GM18868 (cell line): Measurements from ENCODE around the gene HBM.
"Not testable (repeated sequence)": the region's sequence is repeated elsewhere in the genome, so short reads cannot be mapped to it uniquely, and the experiment has no call there.

Experiments
- ATAC-seq: cut with Tn5 transposase; IDR thresholded peaks from one replicate; pipeline ENCODE4 v1.9.1; 2021; ENCODE audit warnings: mild to moderate bottlenecking, moderate library complexity; ENCODE audit not compliant: unreplicated experiment

HBM gene

GRCh38 chr16:144797-145252, 21.0 kb upstream of the HBM start:
- ATAC-seq, result no peak

DNA sequence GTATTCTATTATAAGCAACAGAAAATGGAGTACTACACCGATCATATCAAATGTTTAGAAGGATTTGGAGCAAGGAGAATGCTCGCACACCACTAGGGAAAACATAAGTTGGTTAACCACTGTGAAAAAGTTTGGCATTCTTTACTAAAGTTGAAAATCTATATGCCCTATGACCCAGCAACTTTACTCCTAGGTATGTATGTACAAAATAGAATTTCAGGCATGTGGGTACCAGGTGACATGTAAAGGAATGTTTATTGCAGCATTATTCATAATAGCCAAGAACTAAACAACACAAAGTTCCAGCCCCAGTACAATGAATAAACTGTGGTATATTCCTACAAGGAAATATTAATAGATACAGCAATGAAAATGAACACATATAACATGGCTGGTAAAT, 19.1 kb upstream of the HBM start:
- ATAC-seq, result no peak

GRCh38 chr16:149024-149660, 16.6 kb upstream of the HBM start:
- ATAC-seq, result no peak

- ATAC-seq, result no peak
These were observed 13.3 kb upstream of the HBM start, which contains the start of gene HBZ for GRCh38 chr16:152141-153128. TSS of gene HBZ (plus strand) at chr16:152644. CDS start at chr16:152910, 266 bp downstream.

GRCh38 chr16:153129-153521, 12.7 kb upstream of the HBM start:
- not testable (repeated sequence) for ATAC-seq

- ATAC-seq, result not testable (repeated sequence)
These were observed 12.1 kb upstream of the HBM start for GRCh38 chr16:153550-154216.

DNA sequence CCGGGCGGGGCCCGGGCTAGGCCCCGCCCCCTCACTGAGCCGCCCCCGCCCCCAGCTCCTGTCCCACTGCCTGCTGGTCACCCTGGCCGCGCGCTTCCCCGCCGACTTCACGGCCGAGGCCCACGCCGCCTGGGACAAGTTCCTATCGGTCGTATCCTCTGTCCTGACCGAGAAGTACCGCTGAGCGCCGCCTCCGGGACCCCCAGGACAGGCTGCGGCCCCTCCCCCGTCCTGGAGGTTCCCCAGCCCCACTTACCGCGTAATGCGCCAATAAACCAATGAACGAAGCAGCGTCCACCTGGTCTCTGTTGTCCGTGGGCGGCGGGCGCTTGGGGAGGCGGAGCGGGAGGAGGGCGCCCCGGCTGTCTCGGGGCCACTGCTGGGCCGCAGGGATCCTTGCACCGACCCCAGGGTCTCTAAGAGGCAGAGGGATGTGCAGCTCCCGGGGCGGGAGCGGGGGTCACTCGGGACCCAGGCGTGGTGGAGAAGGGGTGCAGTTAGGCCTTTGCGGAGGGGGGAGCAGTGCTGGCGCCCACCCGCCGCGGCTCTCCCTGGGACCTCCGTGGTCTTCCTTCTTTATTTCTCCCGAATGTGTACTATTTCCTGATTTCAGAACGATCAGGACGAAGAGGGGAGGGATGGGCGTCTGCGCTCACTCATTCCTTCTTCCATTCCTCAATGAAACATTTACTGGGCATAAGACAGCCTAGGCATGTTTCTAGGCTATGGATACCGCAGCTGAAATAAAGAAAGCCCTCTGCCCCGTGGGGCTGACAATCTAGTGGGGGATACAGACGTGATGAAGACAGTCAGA, 11.4 kb upstream of the HBM start:
- no peak for ATAC-seq

DNA sequence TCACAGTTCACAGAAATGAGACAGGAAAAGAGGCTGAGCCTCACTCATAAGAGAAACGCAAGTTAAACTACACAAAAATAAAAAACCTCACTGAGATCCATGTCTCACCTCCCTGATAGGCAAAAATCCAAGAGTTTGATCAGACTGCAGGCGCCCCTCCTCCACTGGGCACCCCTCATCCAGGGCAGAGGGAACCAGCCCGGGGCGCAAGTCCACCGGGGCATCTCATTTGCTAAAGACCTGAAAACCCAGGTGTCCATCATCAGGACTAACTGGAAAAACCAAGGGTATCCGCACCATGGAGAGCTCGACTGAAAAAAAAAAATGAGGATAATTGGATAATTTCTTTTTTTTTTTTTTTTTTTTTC, 10.8 kb upstream of the HBM start:
- no peak for ATAC-seq

DNA sequence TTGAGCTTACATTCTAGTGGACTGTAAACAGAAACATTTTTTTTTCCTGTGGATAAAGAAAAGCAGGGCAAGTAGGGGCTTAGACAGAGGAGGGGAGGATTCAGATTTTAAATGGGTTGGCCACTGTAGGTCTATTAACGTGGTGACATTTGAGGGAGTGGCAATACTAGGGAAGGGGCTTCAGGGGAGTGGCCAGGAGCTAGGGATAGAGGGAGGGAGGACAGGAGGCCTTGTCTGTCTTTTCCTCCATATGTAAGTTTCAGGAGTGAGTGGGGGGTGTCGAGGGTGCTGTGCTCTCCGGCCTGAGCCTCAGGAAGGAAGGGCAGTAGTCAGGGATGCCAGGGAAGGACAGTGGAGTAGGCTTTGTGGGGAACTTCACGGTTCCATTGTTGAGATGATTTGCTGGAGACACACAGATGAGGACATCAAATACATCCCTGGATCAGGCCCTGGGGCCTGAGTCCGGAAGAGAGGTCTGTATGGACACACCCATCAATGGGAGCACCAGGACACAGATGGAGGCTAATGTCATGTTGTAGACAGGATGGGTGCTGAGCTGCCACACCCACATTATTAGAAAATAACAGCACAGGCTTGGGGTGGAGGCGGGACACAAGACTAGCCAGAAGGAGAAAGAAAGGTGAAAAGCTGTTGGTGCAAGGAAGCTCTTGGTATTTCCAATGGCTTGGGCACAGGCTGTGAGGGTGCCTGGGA, 6.5 kb upstream of the HBM start:
- ATAC-seq, result no peak

GRCh38 chr16:160242-160641, 5.5 kb upstream of the HBM start:
- not testable (repeated sequence) for ATAC-seq

GRCh38 chr16:160691-161190, 5.0 kb upstream of the HBM start:
- ATAC-seq, result no peak

- no peak for ATAC-seq
These were observed 3.3 kb upstream of the HBM start for GRCh38 chr16:162271-162991.

DNA sequence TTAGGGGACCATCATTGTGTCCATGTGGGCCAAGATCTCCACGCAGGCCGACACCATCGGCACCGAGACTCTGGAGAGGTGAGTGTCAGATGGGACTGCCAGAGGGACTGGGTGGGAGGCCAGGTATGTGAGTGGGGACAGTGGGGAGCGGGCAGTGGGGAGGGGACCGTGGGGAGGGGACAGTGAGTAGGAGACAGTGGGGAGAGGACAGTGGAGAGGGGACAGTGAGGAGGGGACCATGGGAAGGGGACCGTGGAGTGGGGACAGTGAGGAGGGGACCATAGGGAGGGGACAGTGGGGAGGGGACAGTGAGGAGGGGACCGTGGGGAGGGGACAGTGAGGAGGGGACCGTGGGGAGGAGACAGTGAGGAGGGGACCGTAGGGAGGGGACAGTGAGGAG, 2.6 kb upstream of the HBM start:
- not testable (repeated sequence) for ATAC-seq

DNA sequence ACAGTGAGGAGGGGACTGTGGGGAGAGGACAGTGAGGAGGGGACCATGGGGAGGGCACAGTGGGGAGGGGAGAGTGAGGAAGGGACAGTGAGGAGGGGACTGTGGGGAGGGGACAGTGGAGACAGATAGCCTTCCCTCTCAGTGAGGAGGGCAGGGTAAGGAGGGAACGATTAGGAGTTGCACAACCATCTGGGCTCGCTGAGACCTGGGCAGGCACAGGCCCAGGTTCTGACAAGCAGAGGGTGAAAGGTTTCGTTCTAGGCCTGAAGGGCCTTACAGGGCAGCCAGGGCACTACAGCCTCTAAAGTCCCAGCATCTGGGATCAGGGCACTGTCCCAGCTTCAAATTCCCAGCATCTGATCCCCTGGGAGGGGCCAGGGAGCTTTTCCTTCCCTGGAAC, 2.1 kb upstream of the HBM start:
- ATAC-seq, result not testable (repeated sequence)

DNA sequence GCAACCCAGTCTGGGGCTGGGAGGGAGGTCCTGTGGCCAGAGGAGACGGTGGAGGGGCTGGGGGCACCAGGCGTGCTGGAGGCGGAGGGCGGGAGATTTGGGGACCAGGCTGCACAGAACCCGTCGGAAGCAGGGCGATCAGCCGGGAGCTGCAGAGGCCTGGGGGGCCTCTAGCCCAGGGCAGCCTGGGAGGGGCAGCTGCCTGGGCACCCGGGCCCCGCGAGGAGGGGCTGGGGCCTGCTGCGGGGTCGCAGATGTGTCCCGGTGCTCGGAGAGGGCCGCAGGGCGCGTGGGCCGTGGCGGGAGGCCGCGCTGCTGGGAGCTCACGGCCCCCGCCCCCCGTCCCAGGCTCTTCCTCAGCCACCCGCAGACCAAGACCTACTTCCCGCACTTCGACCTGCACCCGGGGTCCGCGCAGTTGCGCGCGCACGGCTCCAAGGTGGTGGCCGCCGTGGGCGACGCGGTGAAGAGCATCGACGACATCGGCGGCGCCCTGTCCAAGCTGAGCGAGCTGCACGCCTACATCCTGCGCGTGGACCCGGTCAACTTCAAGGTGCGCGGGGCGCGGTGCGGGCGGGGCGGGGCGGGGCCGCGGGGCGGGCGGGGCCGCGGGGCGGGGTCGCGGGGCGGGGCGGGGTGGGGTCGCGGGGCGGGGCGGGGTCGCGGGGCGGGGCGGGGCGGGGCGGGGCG, 1.5 kb upstream of the HBM start:
- not testable (repeated sequence) for ATAC-seq

GRCh38 chr16:164827-165538, 795 bp upstream of the HBM start:
- no peak for ATAC-seq

DNA sequence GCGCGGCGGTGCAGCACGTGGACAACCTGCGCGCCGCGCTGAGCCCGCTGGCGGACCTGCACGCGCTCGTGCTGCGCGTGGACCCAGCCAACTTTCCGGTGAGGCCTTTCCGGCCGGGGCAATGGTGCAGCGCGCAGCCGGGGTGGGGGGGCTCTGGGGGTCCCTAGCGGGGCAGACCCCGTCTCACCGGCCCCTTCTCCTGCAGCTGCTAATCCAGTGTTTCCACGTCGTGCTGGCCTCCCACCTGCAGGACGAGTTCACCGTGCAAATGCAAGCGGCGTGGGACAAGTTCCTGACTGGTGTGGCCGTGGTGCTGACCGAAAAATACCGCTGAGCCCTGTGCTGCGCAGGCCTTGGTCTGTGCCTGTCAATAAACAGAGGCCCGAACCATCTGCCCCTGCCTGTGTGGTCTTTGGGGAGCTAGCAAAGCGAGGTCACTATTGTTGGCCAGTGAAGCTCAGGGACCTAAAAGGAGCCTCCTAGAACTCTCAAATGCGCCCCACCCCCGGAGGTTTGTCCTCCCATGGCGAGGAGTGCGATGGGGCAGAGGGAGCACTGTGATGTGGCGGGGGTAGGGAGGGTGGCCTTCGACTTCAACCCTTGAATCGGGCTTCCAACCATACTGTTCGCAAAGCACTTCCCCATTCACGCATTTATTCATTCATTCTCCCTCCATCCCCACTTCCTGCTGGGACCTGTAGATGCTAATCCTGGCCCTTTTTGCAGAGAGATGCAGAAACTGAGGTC, 770 bp downstream of the HBM start:
- no peak for ATAC-seq
